ENCODE measurements around the gene TASOR2. TPM values are rescaled to one million over a fixed set of nuclear protein-coding genes. Genes with fewer than 3 reads are reported as not detected.

The TASOR2 gene
- total RNA-seq, 6 experiments from 2014 or later, result 59.9 to 72.2 (median 62.1) TPM

- TF ChIP-seq CTCF (IDR thresholded peaks at IDR 0.05), result no peak
- DNase-seq, result no peak
- H3K27ac Mint-ChIP-seq, result no peak overlapping the region
Measured at GRCh38 chr10:5640501-5640900, 44.1 kb upstream of the TASOR2 start.

GRCh38 chr10:5641501-5641900, 43.1 kb upstream of the TASOR2 start:
- Mint-ChIP-seq H3K4me1 (ENCODE audit: low read depth) (peaks cover 8% of the 10 kb centered on the region; the same call in 1 of the 2 replicates), H3K27ac (no peak overlapping the region), H3K27me3 (ENCODE audit: insufficient read depth) (no peaks in the 10 kb centered on the region; the same call in 1 of the 2 replicates), H3K4me3 (no peak overlapping the region), H3K9me3 (no peaks in the 10 kb centered on the region), H3K36me3 (ENCODE audit: low read depth) (peaks cover 11% of the 10 kb centered on the region)
- TF ChIP-seq CTCF (IDR thresholded peaks at IDR 0.05), result no peak
- no peak for DNase-seq

More at GRCh38 chr10:5640501-5640900, 44.1 kb upstream of the TASOR2 start:
- Mint-ChIP-seq H3K27me3 (ENCODE audit: insufficient read depth) (peaks cover 3% of the 10 kb centered on the region; the same call in 1 of the 2 replicates), H3K36me3 (ENCODE audit: low read depth) (peaks cover 11% of the 10 kb centered on the region), H3K4me3 (no peak overlapping the region), H3K9me3 (no peaks in the 10 kb centered on the region), H3K4me1 (ENCODE audit: low read depth) (peaks cover 8% of the 10 kb centered on the region; the same call in 1 of the 2 replicates)

- no peaks in the 10 kb centered on the region for H3K27me3 Mint-ChIP-seq (ENCODE audit: insufficient read depth)
- no peak for TF ChIP-seq CTCF (IDR thresholded peaks at IDR 0.05)
- H3K36me3 Mint-ChIP-seq (ENCODE audit: low read depth), result peaks cover 11% of the 10 kb centered on the region
- H3K4me1 Mint-ChIP-seq (ENCODE audit: low read depth), result peaks cover 8% of the 10 kb centered on the region; the same call in 1 of the 2 replicates
- DNase-seq, result no peak
- H3K27ac Mint-ChIP-seq, result no peak overlapping the region
- H3K4me3 Mint-ChIP-seq, result no peak overlapping the region
- H3K9me3 Mint-ChIP-seq, result no peaks in the 10 kb centered on the region
Measured at GRCh38 chr10:5643346-5644067, 41.1 kb upstream of the TASOR2 start.

DNA sequence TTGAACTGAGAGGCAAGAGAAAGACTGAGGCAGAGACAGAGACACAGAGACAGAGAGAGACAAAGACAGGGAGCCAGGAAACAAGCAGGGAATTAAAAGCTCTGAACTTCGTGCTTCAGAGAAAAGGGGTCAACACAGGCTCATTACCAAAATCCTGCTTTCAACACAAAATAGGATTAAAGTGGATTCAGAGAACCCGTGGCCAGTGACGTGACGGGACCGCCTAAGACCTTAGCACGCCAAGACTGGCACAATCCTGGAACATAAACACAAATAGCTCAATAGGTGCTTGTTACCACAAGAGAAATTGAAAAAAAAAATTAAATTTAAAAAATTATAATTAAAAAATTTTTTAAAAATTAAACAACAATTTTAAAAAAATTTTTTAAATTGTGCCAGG, 39.7 kb upstream of the TASOR2 start:
- peaks cover 8% of the 10 kb centered on the region; the same call in 1 of the 2 replicates for H3K4me1 Mint-ChIP-seq (ENCODE audit: low read depth)
- H3K27ac Mint-ChIP-seq, result no peak overlapping the region
- TF ChIP-seq CTCF (IDR thresholded peaks at IDR 0.05), result no peak
- H3K27me3 Mint-ChIP-seq (ENCODE audit: insufficient read depth), result no peaks in the 10 kb centered on the region
- peaks cover 20% of the 10 kb centered on the region for H3K36me3 Mint-ChIP-seq (ENCODE audit: low read depth)
- no peak for DNase-seq
- no peaks in the 10 kb centered on the region for H3K9me3 Mint-ChIP-seq
- H3K4me3 Mint-ChIP-seq, result no peak overlapping the region

DNA sequence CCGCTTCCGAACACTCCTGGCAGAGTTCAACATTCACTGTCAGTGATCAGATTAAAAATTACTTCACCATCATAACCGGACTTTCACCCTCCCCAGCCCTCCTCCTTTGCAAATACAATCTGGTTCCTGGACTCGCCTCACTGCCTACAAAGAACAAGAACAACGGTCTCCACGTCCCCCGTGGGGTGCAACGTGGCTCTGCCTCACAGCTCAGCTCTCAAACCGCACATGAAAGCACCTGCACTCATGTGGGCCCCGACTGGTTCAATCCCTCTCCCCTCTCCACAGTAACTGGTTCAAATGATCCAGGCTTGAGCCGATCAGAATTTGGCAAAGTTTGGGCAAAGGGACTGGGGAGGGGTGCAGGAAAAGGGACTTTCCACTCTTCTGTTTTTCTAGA, 39.3 kb upstream of the TASOR2 start:
- Mint-ChIP-seq H3K9me3 (no peaks in the 10 kb centered on the region), H3K36me3 (ENCODE audit: low read depth) (peaks cover 24% of the 10 kb centered on the region), H3K27ac (no peak overlapping the region), H3K4me1 (ENCODE audit: low read depth) (peaks cover 8% of the 10 kb centered on the region; the same call in 1 of the 2 replicates), H3K27me3 (ENCODE audit: insufficient read depth) (no peaks in the 10 kb centered on the region; the same call in 1 of the 2 replicates), H3K4me3 (no peak overlapping the region)
- no peak for TF ChIP-seq CTCF (IDR thresholded peaks at IDR 0.05)
- no peak for DNase-seq
